ENCODE results near the gene APOBEC3G.

The APOBEC3G gene

GRCh38 chr22:39128508-39128907, 51.4 kb downstream of the APOBEC3G start:
- no peak for DNase-seq

- no peak for DNase-seq
Observed at GRCh38 chr22:39129081-39129480, 52.0 kb downstream of the APOBEC3G start.

- DNase-seq: no peak
Observed at GRCh38 chr22:39129746-39130145, 52.7 kb downstream of the APOBEC3G start.

DNA sequence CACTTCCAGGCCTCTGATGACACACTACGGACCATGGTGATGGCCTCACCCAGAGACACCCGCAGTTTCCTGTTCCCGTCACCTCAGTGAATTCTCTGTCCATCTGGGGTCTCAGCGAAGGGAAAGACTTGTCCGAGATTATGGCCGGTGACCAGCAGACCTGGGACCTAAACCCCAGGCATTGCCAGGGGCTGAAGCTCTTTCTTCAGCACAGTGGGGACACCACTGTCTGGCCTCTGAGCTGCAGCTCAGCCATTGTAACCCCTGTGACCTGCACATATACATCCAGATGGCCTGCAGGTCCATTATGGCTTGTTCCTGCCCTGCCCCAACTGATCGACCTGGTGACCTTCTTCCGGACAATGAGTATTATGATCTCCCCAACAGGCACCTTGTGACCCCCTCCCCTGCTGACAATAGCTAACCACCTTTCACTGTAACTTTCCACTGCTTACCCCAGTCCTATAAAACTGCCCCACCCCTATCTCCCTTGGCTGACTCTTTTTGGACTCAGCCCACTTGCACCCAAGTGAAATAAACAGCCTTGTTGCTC, 53.2 kb downstream of the APOBEC3G start:
- no peak for DNase-seq

DNA sequence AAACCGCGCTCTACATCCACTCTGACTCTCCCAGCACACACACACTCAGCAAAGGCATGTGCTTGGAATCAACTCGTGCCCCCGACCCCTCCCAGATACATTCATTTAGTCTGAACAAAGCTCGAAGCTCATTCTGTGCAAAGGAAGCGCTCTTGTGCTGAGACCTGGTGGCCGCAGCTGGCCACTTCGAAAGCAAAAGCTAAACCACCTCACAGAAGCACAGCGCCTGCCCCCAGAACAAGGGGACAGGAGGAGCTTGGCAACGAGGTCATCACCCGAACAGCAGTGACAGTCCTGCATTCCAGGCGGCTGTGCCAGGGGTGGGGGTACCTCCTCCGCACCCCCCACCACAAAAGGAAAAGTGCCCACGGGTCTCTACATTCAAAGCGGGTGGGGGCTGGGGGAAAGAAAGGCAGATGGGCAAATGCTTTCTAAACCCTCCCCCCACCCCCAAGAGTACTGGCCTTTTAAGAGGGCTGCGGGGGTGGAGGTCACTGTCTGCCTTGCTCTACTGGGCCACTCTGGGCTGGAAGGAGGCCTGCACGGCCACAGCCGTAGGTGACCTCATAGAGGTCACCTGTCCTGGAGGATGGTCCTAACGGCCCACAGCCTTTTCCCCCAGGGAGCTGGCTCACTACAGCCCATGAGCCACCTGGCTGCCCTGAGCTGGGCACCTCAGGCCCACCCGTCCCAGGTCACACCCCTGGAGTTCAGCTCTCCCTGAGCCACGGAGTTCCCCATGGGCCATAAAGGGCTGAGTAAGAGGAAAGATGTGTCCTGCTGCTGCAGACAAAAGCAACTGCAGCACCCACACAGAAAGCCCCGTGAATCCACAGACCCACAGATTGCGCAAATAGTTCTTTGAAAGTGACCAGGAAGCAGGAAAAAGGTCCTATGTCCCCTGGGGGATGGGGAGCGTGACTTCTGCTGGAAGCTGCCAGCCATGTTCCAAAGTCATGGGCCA, 54.1 kb downstream of the APOBEC3G start:
- DNase-seq: no peak

DNA sequence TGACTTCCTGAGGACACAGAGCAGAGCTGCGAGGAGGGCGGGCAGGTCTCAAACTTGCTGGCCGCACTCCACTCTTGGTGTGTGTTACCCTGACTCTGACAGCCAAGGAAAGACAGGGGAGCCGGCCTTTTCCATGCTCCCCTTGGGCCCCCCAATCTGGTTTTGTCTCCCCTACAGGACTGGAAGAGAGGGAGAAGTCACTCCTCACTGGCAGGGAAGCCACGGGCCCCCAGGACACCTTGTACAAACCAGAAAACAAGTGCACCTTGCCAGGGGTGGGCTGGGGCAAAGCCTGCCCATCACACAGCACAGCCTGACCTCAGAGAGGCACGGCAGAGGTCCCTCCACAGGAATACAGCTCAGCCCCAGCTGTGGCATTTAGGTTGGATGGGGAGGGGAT, 55.2 kb downstream of the APOBEC3G start:
- no peak for DNase-seq

DNA sequence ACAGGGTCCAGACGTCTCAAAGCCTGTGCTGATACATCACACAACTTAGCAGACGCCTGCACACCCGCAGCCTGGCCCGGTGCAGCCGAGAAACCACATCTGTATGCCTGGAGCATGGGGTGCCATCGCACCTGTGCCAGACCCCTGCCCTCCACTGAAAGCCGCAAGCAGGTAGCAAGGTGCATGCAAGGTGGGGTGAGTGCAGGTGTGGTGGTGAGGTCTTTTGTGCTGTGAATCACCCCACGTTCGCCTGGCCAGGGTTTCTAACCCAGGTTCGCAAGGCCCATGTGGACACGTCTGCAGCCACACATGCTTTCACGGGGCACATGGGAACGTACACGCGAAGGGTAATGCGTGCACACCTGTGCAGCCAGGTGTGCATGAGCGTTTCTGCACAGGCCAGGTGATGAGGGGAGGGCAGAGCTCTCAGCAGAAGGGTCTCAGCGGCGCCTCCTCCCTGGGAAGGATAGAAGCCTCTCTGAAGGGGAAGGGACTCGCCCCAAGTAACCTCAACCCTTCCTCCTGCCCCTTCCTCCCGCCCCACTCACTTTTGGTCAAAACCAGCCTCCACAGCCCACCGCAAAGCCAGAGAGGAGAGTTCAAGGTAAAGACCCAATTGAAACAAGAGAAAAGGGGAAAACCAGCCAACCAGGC, 55.9 kb downstream of the APOBEC3G start:
- no peak for DNase-seq

- DNase-seq: no peak
Observed at GRCh38 chr22:39133871-39134270, 56.8 kb downstream of the APOBEC3G start.

DNA sequence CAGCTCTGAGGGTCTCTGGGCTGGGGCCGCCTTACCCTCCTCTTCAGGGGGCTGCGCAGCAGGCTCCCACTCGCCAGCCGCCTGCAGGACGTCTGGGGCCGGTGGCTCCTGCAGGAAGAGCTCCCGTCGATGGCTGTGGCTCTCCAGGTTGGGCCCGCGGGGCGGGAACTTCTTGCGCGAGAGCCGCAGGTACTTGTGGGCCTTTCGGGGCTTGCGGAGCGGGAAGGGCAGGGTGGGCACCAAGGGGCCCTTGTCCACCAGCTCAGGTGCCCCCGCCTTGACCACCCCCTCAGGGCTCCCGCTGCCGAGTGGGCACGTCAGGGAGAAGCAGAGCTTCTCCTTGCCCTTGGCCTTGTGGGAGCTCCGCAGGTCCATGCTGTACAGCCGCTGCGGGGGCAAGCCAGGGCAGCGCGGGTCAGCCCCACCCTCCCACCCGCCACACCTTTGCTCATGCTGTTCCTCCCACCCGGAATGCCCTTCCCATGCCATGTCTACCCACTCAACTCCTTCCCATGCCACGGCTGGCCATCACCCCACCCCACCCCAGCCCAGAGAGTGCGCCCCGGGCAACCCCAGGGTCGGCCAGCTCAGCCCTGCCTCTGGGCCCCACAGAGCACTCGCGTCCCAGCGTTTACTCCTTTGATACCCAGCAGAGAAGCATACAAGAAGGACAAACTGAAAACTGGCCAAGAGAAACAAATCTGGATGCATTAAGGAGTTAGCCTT, 57.5 kb downstream of the APOBEC3G start:
- DNase-seq: no peak

GRCh38 chr22:39135092-39135896, 58.2 kb downstream of the APOBEC3G start:
- peak in 1 of 2 experiments; percentile 25 for DNase-seq

- DNase-seq: no peak
Observed at GRCh38 chr22:39136317-39136716, 59.2 kb downstream of the APOBEC3G start.

All from NCI-H446 (cell line).